Esophagus squamous epithelium (tissue), 5 donors: ENCODE results near the gene THSD7A. TPM values are rescaled to one million over a fixed set of nuclear protein-coding genes. Genes with fewer than 3 reads are reported as not detected.
A peak's percentile ranks its signal among the peaks of the same experiment; 100 is the strongest.
"Not testable (repeated sequence)": the region's sequence is repeated elsewhere in the genome, so short reads cannot be mapped to it uniquely, and the experiment has no call there.

Experiments used
- DNase-seq: peaks from one replicate; lab custom pipeline; 2025; lab: John Stamatoyannopoulos, UW
- H3K27ac ChIP-seq, 4 donors: fragments of 200-600 bp; sonication (generic); one replicate each; pipeline ENCODE4 v1.5.1; 2016 to 2019; ENCODE audit warnings: mild to moderate bottlenecking in 1 of 4
- H3K27me3 ChIP-seq, 4 donors: fragments of 200-600 bp; sonication (generic); 1 replicate in 3 of 4; 2 replicates in 1 of 4; pipeline versions ENCODE4 v1.5.1 to v1.6.0; 2017 to 2021; ENCODE audit warnings: antibody characterized with exemption in 1 of 4
- H3K36me3 ChIP-seq, 3 donors: fragments of 200-600 bp; sonication (generic); one replicate each; pipeline ENCODE4 v1.5.1; 2016 to 2019
- H3K4me1 ChIP-seq, 3 donors: fragments of 200-600 bp; sonication (generic); one replicate each; pipeline ENCODE4 v1.5.1; 2017 to 2019
- H3K4me3 ChIP-seq, 4 donors: fragments of 200-600 bp; sonication (generic); 1 replicate in 3 of 4; 2 replicates in 1 of 4; pipeline ENCODE4 v1.5.1; 2016 to 2019; ENCODE audit warnings: mild to moderate bottlenecking in 2 of 4, moderate library complexity in 1 of 4
- H3K9me3 ChIP-seq, 3 donors: fragments of 200-600 bp; sonication (generic); one replicate each; pipeline ENCODE4 v1.5.1; 2016 to 2019
- CTCF ChIP-seq, 6 experiments: fragments of 450-650 bp in 4 of 6; fragments of 200-600 bp in 2 of 6; sonication (generic) in 2 of 6; IDR thresholded peaks; one replicate each; pipeline ENCODE4 v1.5.1; 2016 to 2019; ENCODE audit warnings: antibody characterized with exemption in 6 of 6, mild to moderate bottlenecking in 4 of 6, moderate library complexity in 4 of 6
- POLR2A ChIP-seq, 4 donors: fragments of 450-650 bp; IDR thresholded peaks; one replicate each; pipeline ENCODE4 v1.6.1; 2017; ENCODE audit warnings: antibody characterized with exemption in 4 of 4, mild to moderate bottlenecking in 4 of 4, moderate library complexity in 3 of 4
- WGBS, 2 donors: methylation state at CpG; one replicate each; pipeline ENCODE4 v1.1.5; 2018; 5-methylcytosine and 5-hydroxymethylcytosine counted together
- intact Hi-C: fragments of 100-400 bp; cut with DNase I; formaldehyde crosslinking; loops from one replicate; pipeline ENCODE4 v1.15.0; 2022
- total RNA-seq, 4 donors: library from RNA; depleted of rRNA; stranded (reverse); fragments of >200 nt; gene quantifications; one replicate each; pipeline ENCODE4 v1.1.0, GENCODE V29; 2016
- donor health status: DM: yes; HTN: yes; CAD: no.

The THSD7A gene
- total RNA-seq, 4 donors from 2014 or later: 0.57 to 2.5 (median 1.4) TPM; not detected in 1

GRCh38 chr7:11529382-11529781 lies 302.6 kb downstream of the THSD7A start:
- TF ChIP-seq POLR2A (IDR thresholded peaks at IDR 0.05) (no peak), CTCF (IDR thresholded peaks at IDR 0.05) (no peak)
- H3K27me3 ChIP-seq: no peaks in the 10 kb centered on the region
- no peak overlapping the region for H3K4me3 ChIP-seq
- no peaks in the 10 kb centered on the region for H3K36me3 ChIP-seq
- H3K4me1 ChIP-seq: no peaks in the 10 kb centered on the region
- no peak overlapping the region for H3K27ac ChIP-seq
- H3K9me3 ChIP-seq: no peaks in the 10 kb centered on the region
- no peak for DNase-seq
- 28 to 49% methylated on average over 3 of the region's 3 CpGs for WGBS, 2 donors
- intact Hi-C loops: no loop called here

GRCh38 chr7:11527707-11528106 lies 304.3 kb downstream of the THSD7A start:
- Histone ChIP-seq H3K4me1 (no peaks in the 10 kb centered on the region), H3K27me3 (no peaks in the 10 kb centered on the region), H3K4me3 (no peak overlapping the region), H3K36me3 (no peaks in the 10 kb centered on the region), H3K27ac (no peak overlapping the region), H3K9me3 (no peaks in the 10 kb centered on the region)
- no peak for TF ChIP-seq CTCF (IDR thresholded peaks at IDR 0.05)
- no peak for TF ChIP-seq POLR2A (IDR thresholded peaks at IDR 0.05)
- intact Hi-C loops: no loop called here
- DNase-seq: no peak
- 49 to 65% methylated on average over 2 of the region's 2 CpGs for WGBS, 2 donors

GRCh38 chr7:11524476-11525397 lies 307.3 kb downstream of the THSD7A start:
- Histone ChIP-seq H3K27ac (no peak overlapping the region), H3K36me3 (no peaks in the 10 kb centered on the region), H3K27me3 (no peaks in the 10 kb centered on the region), H3K9me3 (no peaks in the 10 kb centered on the region), H3K4me3 (peak overlapping the region in 1 of 4 donors; percentile 13), H3K4me1 (no peaks in the 10 kb centered on the region)
- DNase-seq: no peak
- intact Hi-C loops: no loop called here
- TF ChIP-seq CTCF (IDR thresholded peaks at IDR 0.05) (no peak), POLR2A (IDR thresholded peaks at IDR 0.05) (no peak)
- WGBS, 2 donors: 64 to 66% methylated on average over 5 of the region's 5 CpGs

- H3K27ac ChIP-seq, H3K27me3 ChIP-seq, intact Hi-C loops, DNase-seq, H3K36me3 ChIP-seq, H3K9me3 ChIP-seq, H3K4me1 ChIP-seq: not testable (repeated sequence)
- WGBS, 2 donors: 35 to 82% methylated on average over 2 of the region's 2 CpGs
- peak overlapping the region in 1 of 4 donors; percentile 30 for H3K4me3 ChIP-seq
Observed at GRCh38 chr7:11521964-11522499, 310.0 kb downstream of the THSD7A start.

- Histone ChIP-seq H3K4me3 (no peak overlapping the region), H3K27me3 (no peaks in the 10 kb centered on the region), H3K27ac (no peak overlapping the region), H3K36me3 (no peaks in the 10 kb centered on the region), H3K4me1 (no peaks in the 10 kb centered on the region), H3K9me3 (no peaks in the 10 kb centered on the region)
- DNase-seq: no peak
- TF ChIP-seq POLR2A (IDR thresholded peaks at IDR 0.05): no peak
- no peak for TF ChIP-seq CTCF (IDR thresholded peaks at IDR 0.05)
- intact Hi-C loops: no loop called here
- WGBS, 2 donors: 62 to 67% methylated on average over 1 of the region's 1 CpG
Observed at GRCh38 chr7:11517853-11518252, 314.1 kb downstream of the THSD7A start.
